ENCODE data around the gene PRKG1.

The PRKG1 gene

DNA sequence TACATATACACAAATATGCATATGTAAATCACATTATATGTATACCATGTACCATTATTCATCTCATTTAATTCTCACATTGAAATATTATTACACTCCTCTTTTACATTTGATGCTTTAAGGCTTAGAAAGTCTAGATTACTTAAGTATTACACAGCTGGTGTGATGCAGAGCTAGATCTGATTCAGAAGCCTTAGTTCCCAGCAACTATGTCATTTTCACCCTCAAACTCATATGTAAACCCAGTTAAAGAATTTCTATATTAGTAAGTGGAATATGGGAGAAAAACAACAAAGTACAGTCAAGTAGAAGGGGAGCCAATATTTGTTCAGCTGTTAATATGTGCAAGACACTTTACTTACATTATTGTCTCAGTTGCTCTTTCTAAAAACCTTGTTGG, 699.4 kb downstream of the PRKG1 start:
- Histone ChIP-seq H4K20me1 (ENCODE audit: insufficient read depth, low read length, poor library complexity, severe bottlenecking) (no peaks in the 10 kb centered on the region), H3K36me3 (ENCODE audit: insufficient read depth, low read length) (no peaks in the 10 kb centered on the region), H2AFZ (ENCODE audit: low read length) (no peak overlapping the region), H3K4me3 (ENCODE audit: low read length, poor library complexity, severe bottlenecking) (no peak overlapping the region), H3K79me2 (ENCODE audit: insufficient read depth, low read length) (no peaks in the 10 kb centered on the region), H3K27me3 (ENCODE audit: insufficient read depth, low read length, poor library complexity, severe bottlenecking) (no peaks in the 10 kb centered on the region), H3K4me2 (ENCODE audit: low read depth, low read length, poor library complexity, severe bottlenecking) (no peak overlapping the region), H3K9me2 (replicated peaks; ENCODE audit: low read depth, low read length) (no peaks in the 10 kb centered on the region), H3K9ac (ENCODE audit: low read depth, low read length, poor library complexity, severe bottlenecking) (no peak overlapping the region), H3K4me1 (ENCODE audit: insufficient read depth, low read length, poor library complexity, severe bottlenecking) (no peaks in the 10 kb centered on the region), H3F3A (ENCODE audit: low read depth) (no peaks in the 10 kb centered on the region), H3K9me3 (ENCODE audit: insufficient read depth, low read depth, low read length) (no peaks in the 10 kb centered on the region)
- TF ChIP-seq, protein P1, sequence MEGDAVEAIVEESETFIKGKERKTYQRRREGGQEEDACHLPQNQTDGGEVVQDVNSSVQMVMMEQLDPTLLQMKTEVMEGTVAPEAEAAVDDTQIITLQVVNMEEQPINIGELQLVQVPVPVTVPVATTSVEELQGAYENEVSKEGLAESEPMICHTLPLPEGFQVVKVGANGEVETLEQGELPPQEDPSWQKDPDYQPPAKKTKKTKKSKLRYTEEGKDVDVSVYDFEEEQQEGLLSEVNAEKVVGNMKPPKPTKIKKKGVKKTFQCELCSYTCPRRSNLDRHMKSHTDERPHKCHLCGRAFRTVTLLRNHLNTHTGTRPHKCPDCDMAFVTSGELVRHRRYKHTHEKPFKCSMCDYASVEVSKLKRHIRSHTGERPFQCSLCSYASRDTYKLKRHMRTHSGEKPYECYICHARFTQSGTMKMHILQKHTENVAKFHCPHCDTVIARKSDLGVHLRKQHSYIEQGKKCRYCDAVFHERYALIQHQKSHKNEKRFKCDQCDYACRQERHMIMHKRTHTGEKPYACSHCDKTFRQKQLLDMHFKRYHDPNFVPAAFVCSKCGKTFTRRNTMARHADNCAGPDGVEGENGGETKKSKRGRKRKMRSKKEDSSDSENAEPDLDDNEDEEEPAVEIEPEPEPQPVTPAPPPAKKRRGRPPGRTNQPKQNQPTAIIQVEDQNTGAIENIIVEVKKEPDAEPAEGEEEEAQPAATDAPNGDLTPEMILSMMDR (conservative IDR thresholded peaks at IDR 0.05; ENCODE audit: low read length): no peak
- TF ChIP-seq EZH2phosphoT487 (IDR thresholded peaks at IDR 0.05; ENCODE audit: borderline replicate concordance): no peak

DNA sequence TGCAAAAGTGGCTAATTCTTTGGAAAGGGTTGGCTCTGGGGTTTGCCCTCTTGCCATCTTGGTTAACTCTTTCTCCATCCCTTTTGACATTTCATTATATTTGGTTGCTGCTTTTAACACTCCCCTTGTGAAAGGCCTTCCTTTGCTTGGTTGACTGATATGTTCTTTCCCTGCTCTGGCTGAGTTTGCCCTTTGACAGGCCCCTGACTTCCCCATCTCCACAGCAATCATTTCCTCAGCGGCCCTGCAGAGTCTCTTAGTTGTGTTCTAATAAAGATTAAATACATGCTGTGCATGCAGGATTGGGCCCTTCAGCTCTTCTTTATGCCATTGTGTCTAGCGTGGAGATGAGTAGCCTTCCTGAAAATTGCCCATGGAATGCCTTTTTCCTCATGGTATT, 709.7 kb downstream of the PRKG1 start:
- no peak overlapping the region for H3K4me3 ChIP-seq (ENCODE audit: low read length, poor library complexity, severe bottlenecking)
- no peaks in the 10 kb centered on the region for H4K20me1 ChIP-seq (ENCODE audit: insufficient read depth, low read length, poor library complexity, severe bottlenecking)
- no peaks in the 10 kb centered on the region for H3K79me2 ChIP-seq (ENCODE audit: insufficient read depth, low read length)
- no peaks in the 10 kb centered on the region; the same call in 1 of the 2 replicates for H3K9me3 ChIP-seq (ENCODE audit: insufficient read depth, low read depth, low read length)
- no peak overlapping the region for H2AFZ ChIP-seq (ENCODE audit: low read length)
- H3K36me3 ChIP-seq (ENCODE audit: insufficient read depth, low read length): no peaks in the 10 kb centered on the region
- H3K9ac ChIP-seq (ENCODE audit: low read depth, low read length, poor library complexity, severe bottlenecking): no peak overlapping the region
- H3F3A ChIP-seq (ENCODE audit: low read depth): no peaks in the 10 kb centered on the region
- TF ChIP-seq, protein P1 (conservative IDR thresholded peaks at IDR 0.05; ENCODE audit: low read length): no peak
- TF ChIP-seq EZH2phosphoT487 (IDR thresholded peaks at IDR 0.05; ENCODE audit: borderline replicate concordance): no peak
- no peaks in the 10 kb centered on the region; the same call in 1 of the 2 replicates for H3K9me2 ChIP-seq (replicated peaks; ENCODE audit: low read depth, low read length)
- no peaks in the 10 kb centered on the region for H3K27me3 ChIP-seq (ENCODE audit: insufficient read depth, low read length, poor library complexity, severe bottlenecking)
- no peak overlapping the region for H3K4me2 ChIP-seq (ENCODE audit: low read depth, low read length, poor library complexity, severe bottlenecking)
- H3K4me1 ChIP-seq (ENCODE audit: insufficient read depth, low read length, poor library complexity, severe bottlenecking): no peaks in the 10 kb centered on the region

DNA sequence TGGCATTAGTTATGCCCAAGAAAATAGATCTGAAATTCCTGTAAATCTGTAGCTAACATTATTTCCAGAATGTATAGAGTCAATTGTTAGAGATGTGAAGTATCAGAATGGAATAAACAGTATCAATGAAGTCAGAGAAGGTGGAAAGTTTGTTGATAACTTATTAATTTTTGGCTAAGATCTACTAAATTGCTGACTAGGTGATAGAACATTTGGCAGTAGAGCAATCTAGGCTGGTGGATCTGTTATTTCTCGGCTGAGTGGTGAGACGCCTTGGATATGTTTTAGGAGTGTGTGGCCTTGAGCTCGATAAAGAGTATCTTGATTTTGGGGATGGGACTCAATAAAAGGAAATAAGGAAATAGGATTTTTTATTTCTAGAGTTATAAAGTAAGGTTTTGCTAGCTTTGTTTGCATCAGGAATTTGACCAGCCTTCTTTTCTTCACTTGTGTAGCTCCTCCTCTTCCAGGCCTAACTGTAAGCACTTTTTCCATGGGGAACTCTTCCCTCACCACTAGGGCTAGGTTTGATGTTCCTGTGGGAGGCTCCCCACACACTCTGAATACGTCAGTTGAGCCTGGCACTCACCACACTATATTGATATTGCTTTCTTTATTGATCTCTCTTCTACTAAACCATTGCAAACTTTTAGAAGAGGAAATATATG, 711.9 kb downstream of the PRKG1 start:
- no peak overlapping the region for H3K9ac ChIP-seq (ENCODE audit: low read depth, low read length, poor library complexity, severe bottlenecking)
- no peaks in the 10 kb centered on the region for H3K36me3 ChIP-seq (ENCODE audit: insufficient read depth, low read length)
- TF ChIP-seq, protein P1 (conservative IDR thresholded peaks at IDR 0.05; ENCODE audit: low read length): no peak
- no peak for TF ChIP-seq EZH2phosphoT487 (IDR thresholded peaks at IDR 0.05; ENCODE audit: borderline replicate concordance)
- no peaks in the 10 kb centered on the region; the same call in 1 of the 2 replicates for H3K9me3 ChIP-seq (ENCODE audit: insufficient read depth, low read depth, low read length)
- H3K4me3 ChIP-seq (ENCODE audit: low read length, poor library complexity, severe bottlenecking): no peak overlapping the region
- no peaks in the 10 kb centered on the region for H3K27me3 ChIP-seq (ENCODE audit: insufficient read depth, low read length, poor library complexity, severe bottlenecking)
- no peak overlapping the region for H2AFZ ChIP-seq (ENCODE audit: low read length)
- no peaks in the 10 kb centered on the region; the same call in 1 of the 2 replicates for H3K9me2 ChIP-seq (replicated peaks; ENCODE audit: low read depth, low read length)
- no peaks in the 10 kb centered on the region for H3F3A ChIP-seq (ENCODE audit: low read depth)
- no peaks in the 10 kb centered on the region for H4K20me1 ChIP-seq (ENCODE audit: insufficient read depth, low read length, poor library complexity, severe bottlenecking)
- no peaks in the 10 kb centered on the region for H3K79me2 ChIP-seq (ENCODE audit: insufficient read depth, low read length)
- no peaks in the 10 kb centered on the region for H3K4me1 ChIP-seq (ENCODE audit: insufficient read depth, low read length, poor library complexity, severe bottlenecking)
- H3K4me2 ChIP-seq (ENCODE audit: low read depth, low read length, poor library complexity, severe bottlenecking): no peak overlapping the region

Measured in Loucy (cell line).